ENCODE measurements around the gene DCAF8L2.

DNA sequence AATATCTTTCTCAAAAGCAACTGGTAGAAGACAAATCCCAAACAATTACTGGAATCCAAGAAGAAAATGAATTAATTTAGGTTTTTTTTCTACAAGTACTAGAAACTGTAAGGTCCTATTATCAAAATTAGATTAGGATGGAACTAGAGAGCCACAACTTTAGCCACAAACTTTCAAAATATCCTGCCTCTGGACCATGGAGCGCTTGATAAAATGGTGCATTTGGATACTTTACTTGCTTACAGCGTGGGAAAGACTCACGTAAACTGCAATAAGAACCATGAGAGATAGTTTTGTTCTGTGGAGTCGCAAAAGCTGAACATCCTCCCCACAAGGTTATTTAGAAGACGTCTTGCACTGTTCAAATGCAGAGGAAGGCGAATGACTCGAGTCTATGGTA lies at the start of gene DCAF8L2:
- TF ChIP-seq KDM5B (IDR thresholded peaks at IDR 0.05; ENCODE audit: insufficient replicate concordance, low read depth, low read length) = no peak
- no peak for TF ChIP-seq MXD1 (CRISPR knock-in tag; IDR thresholded peaks at IDR 0.05; ENCODE audit: borderline replicate concordance, poor library complexity, severe bottlenecking)
- no peak for TF ChIP-seq TBP (optimal IDR thresholded peaks at IDR 0.05; ENCODE audit: low read depth, low read length)
- no peak for TF ChIP-seq ADNP (tag; IDR thresholded peaks at IDR 0.05)
- TF ChIP-seq, protein P1, sequence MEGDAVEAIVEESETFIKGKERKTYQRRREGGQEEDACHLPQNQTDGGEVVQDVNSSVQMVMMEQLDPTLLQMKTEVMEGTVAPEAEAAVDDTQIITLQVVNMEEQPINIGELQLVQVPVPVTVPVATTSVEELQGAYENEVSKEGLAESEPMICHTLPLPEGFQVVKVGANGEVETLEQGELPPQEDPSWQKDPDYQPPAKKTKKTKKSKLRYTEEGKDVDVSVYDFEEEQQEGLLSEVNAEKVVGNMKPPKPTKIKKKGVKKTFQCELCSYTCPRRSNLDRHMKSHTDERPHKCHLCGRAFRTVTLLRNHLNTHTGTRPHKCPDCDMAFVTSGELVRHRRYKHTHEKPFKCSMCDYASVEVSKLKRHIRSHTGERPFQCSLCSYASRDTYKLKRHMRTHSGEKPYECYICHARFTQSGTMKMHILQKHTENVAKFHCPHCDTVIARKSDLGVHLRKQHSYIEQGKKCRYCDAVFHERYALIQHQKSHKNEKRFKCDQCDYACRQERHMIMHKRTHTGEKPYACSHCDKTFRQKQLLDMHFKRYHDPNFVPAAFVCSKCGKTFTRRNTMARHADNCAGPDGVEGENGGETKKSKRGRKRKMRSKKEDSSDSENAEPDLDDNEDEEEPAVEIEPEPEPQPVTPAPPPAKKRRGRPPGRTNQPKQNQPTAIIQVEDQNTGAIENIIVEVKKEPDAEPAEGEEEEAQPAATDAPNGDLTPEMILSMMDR (IDR thresholded peaks at IDR 0.05 in 2 of 3, conservative IDR thresholded peaks at IDR 0.05 in 1 of 3; ENCODE audit: insufficient read depth in 2 of 3, low read depth in 1 of 3, low read length in 3 of 3) = no peak
- TF ChIP-seq SMARCB1 (IDR thresholded peaks at IDR 0.05; ENCODE audit: insufficient read length, low read depth) = no peak
- no peak for TF ChIP-seq IRF9 (tag; IDR thresholded peaks at IDR 0.05)
- TF ChIP-seq ZNF589 (CRISPR knock-in tag; IDR thresholded peaks at IDR 0.05; ENCODE audit: low read depth) = no peak
- TF ChIP-seq BRF1 (IDR thresholded peaks at IDR 0.05; ENCODE audit: borderline replicate concordance, extremely low read depth, insufficient read length) = no peak
- no peak for TF ChIP-seq FOS (IDR thresholded peaks at IDR 0.05; ENCODE audit: extremely low read depth, insufficient read length)
- no peak for TF ChIP-seq ZNF217 (CRISPR knock-in tag; IDR thresholded peaks at IDR 0.05)

Measured in K562 (cell line).